Measurements from ENCODE around the gene GFRA1.

DNA sequence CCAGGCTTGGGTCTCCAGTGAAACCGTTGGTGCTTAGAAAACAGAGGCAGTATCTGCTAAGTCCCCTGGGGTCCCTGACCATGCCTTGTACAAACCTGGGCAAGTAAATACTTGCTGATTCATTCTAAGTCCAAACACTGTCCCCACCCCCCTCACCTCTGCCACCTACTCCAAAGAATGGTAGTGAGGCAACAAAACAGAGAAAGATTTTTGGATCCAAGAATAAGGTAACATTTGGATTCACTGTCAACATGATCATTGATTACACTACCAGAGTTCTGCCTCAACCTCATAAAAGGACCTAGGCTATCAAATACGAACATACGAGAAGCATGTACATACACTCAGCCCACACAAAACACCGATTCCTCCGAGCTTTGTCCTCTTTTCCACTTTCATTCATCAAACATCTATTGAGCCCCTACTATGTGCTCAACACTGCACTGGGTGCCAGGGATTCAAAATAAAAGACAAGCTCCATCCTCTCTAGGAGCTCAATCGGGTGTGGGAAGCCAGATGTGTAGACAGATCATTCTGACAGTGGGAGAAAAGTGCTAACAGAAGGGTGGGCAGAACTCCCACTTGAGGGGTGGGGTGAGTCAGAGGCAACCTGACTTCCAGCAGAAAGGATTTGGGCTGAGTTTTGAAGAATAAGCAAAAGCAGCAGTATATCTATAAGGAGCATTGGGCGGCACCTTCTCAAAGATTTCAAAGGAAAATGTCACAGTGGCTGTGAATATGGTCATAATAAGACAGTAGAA is 71.2 kb downstream of the GFRA1 start:
- TF ChIP-seq, protein P1, sequence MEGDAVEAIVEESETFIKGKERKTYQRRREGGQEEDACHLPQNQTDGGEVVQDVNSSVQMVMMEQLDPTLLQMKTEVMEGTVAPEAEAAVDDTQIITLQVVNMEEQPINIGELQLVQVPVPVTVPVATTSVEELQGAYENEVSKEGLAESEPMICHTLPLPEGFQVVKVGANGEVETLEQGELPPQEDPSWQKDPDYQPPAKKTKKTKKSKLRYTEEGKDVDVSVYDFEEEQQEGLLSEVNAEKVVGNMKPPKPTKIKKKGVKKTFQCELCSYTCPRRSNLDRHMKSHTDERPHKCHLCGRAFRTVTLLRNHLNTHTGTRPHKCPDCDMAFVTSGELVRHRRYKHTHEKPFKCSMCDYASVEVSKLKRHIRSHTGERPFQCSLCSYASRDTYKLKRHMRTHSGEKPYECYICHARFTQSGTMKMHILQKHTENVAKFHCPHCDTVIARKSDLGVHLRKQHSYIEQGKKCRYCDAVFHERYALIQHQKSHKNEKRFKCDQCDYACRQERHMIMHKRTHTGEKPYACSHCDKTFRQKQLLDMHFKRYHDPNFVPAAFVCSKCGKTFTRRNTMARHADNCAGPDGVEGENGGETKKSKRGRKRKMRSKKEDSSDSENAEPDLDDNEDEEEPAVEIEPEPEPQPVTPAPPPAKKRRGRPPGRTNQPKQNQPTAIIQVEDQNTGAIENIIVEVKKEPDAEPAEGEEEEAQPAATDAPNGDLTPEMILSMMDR (conservative IDR thresholded peaks at IDR 0.05; ENCODE audit: low read depth, low read length): no peak
- no peak for TF ChIP-seq EZH2 (IDR thresholded peaks at IDR 0.05; ENCODE audit: borderline replicate concordance, low read depth, low read length, poor library complexity, severe bottlenecking)

All from A673 (cell line).